HG03342 (cell line): ENCODE data around the gene IQSEC3.
"Not testable (repeated sequence)": the region's sequence is repeated elsewhere in the genome, so short reads cannot be mapped to it uniquely, and the experiment has no call there.

Source experiments
- ATAC-seq: cut with Tn5 transposase; IDR thresholded peaks from one replicate; pipeline ENCODE4 v1.9.1; 2021; ENCODE audit warnings: mild to moderate bottlenecking, moderate library complexity; ENCODE audit not compliant: unreplicated experiment

Gene IQSEC3

DNA sequence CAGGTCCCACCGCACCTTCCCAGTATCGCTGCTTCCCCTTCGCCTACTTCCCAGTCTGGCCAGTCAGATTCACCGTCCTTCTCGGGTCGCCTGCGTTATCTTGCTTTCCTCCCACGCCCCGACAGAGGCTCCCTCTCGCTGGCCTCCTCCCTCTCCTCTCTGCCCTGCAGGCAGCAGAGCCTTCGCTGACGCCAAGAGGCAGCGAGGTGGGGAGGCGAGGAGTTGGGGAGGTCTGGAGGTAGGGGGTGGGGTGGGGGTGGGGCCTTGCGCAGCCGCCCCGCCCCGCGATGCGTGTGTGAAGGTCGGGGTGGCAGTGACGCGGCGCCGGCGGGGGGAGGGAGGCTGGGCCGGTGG is at the start of gene IQSEC3:
IQSEC3 (plus strand) TSS at position 340 of the 354 bp plus-strand sequence. CDS start 116 bp downstream, outside the sequence.
- not testable (repeated sequence) for ATAC-seq

DNA sequence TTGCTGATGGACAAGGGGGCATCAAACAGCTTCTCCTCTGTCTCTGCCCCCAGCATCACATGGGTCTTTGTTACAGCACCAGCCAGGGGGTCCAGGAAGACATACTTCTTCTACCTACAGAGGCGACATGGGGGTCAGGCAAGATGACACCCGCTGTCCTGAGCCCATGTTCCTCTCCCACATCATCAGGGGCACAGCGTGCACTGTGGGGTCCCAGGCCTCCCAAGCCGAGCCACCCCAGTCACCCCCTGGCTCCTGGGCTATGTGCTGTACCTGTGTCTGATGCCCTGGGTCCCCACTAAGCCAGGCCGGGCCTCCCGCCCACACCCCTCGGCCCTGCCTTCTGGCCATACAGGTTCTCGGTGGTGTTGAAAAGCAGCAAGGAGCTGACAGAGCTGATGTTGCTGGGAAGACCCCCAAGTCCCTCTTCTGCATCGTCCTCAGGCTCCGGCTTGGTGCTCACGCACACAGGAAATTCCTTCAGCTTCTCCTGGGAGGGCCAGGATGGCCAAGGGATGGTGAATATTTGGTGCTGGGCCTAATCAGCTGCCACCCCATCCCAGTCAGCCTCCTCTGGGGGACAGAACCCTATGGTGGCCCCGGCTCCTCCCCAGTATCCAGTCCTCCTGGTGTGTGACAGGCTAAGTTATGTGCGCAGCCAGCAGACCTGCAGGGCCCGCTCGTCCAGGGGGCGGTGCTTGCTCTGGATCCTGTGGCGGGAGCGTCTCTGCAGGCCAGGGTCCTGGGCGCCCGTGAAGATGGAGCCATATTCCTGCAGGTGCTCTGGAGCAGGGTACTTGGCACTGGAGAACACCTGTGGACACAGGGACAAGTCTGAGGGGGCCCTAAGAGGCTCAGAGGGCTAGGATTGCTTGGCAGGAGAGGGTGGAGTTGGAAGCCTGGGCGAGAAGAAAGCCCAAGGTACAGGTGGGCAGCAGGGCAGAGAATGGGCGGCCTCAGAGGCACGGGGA is 48.9 kb upstream of the IQSEC3 start:
- ATAC-seq: not testable (repeated sequence)

DNA sequence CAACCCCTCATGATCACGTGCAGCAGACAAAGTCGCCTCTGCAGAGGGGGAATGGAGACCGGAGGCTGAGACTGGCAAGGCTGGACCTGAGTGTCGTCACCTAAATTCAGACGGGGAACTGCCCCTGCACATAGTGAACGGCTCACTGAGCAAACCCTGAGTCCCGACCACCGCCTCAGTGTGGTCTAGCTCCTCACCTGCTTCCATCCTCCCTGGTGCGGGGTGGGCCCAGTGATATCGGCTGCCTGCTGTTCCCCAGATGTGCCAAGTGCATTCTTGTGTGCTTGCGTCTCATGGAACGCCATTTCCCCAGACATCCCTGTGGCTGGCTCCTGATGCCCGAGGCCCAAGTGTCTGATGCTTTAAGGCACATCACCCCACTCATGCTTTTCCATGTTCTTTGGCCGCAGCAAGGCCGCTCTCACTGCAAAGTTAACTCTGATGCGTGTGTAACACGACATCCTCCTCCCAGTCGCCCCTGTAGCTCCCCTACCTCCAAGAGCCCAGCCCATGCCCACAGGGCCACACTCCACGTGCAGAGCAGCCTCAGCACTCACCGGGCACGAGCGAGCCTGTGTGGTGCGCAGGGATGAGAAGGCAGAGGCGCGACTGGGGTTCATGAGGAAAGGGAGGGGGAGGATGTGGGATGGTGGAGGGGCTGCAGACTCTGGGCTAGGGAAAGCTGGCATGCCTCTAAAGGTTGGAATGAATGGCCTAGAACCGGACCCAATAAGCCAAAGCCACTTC is 47.6 kb upstream of the IQSEC3 start:
- ATAC-seq: not testable (repeated sequence)

- ATAC-seq: not testable (repeated sequence)
Measured at GRCh38 chr12:19906-20305, 46.7 kb upstream of the IQSEC3 start.

GRCh38 chr12:20757-21156 is 45.8 kb upstream of the IQSEC3 start:
- ATAC-seq: peak; percentile 20

GRCh38 chr12:21301-22189 is 45.0 kb upstream of the IQSEC3 start:
- ATAC-seq: peak; percentile 77

DNA sequence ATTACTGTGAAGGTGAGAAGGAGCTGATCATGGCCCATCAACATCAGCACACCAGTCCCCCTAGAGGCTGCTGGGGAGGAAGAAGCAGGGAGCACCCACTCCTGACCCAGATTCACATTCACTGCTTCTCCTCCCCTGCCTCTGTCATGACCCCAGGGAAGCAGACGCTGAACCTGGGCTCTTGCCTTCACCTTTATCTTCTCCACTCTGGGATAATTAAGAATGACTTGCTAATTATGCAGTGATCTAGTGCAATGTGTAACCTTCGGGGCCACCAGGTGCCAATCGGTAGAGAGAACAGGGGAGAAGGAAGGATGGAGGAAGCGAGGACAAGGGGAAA is 44.4 kb upstream of the IQSEC3 start:
- peak; percentile 16 for ATAC-seq

- ATAC-seq: no peak
Measured at GRCh38 chr12:22530-23201, 43.9 kb upstream of the IQSEC3 start.

- ATAC-seq: not testable (repeated sequence)
Measured at GRCh38 chr12:27904-28303, 38.7 kb upstream of the IQSEC3 start.

DNA sequence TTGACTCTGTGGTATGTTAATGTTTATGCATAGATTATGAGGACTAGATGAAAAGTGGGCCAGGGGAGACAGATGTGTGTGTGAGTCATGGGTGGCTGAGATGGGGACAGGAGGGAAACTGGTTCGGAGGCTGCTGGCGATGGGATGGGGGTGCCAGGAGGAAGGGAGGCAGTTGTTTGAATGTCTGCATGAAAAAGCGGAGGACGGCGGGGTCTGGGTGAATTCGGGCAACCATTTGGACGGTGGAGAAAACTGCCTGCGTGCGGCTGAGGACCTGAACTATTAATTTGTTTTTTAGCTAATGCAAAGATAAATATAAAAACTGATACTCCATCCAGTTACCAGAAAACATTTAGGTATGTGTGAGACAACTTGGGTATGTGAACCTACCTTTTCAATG is 27.8 kb upstream of the IQSEC3 start:
- not testable (repeated sequence) for ATAC-seq

DNA sequence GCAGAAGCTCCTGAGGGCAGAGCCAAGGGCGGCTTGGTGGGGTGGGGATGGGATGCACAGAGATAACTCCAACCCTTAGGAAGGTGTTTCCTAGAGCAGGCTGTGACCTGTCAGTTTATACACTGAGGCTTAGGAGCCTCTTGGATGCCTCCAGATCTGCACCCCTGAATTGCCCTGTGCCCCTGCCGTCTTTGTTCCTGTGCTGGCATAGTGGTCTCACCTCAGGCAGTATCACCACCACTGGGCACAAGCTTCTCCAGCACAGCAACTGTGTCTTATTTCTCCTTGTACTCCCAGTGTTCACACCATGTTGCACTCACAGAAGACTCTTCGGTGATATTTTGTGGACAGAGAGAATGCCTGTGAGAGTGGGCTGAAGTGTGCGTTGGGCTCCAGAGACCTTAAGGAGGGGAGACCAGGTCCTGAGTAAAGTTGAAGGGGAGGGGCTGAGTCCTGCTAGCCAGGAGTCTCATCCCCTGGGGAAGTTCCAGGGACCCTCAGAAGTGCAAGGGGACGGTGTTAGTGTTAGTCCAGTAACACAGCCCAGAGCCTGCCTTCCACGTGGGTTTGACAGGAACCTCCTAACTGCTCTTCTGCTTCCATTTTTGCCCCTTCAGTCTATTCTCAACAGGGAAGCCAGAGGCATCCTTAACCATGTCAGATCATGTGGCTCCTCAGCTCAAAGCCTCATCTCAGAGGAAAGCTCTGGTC is 26.9 kb upstream of the IQSEC3 start:
- not testable (repeated sequence) for ATAC-seq

DNA sequence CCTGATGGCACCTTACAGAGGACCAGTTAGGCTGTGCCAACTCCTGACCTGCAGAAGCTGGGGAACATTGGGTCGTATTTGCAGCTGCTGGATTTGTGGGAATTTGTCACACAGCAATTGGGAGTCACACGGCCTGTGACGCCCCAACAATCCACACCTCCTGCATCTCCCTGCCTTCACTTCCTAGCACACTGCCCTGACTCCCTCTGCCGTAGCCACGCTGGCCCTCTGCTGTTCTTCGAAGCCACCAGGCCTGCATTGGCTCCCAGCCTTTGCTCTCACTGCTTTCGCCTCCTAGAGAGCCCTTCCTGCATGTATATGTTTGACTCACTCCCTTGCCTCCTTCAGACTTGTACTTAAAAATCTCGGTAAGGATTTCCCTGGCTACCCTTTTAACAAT is 22.2 kb upstream of the IQSEC3 start:
- ATAC-seq: not testable (repeated sequence)

GRCh38 chr12:45235-45990 is 21.2 kb upstream of the IQSEC3 start:
- not testable (repeated sequence) for ATAC-seq

DNA sequence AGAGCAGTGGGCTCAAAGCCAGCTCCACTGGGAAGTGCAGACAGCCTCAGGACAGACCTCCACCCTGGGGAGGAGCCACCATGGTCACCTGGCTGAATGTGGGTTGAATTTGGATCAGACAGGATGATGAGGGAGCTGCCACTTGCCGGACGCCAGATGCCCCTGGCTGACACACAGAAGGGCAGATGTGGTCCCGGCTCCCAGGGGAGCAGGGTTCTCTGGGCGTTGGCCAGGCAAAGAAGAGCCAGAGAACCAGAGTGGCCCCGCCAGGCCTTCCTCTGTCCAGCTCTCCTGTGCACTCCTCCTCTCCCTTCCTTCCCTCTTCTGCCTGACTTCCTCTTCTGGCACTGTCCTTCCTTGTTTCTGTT is 20.6 kb upstream of the IQSEC3 start:
- not testable (repeated sequence) for ATAC-seq

DNA sequence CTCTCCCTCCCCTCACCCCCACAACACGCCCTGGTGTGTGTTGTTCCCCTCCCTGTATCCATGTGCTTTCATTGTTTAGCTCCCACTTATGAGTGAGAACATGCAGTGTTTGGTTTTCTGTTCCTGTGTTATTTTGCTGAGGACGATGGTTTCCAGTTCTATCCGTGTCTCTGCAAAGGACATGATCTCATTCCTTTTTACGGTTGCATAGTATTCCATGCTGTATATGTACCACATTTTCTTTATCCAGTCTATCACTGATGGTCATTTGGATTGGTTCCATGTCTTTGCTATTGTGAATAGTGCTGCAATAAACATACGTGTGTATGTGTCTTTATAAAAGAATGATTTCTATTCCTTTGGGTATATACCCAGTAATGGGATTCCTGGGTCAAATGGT is 20.0 kb upstream of the IQSEC3 start:
- ATAC-seq: not testable (repeated sequence)

GRCh38 chr12:47699-48226 is 18.8 kb upstream of the IQSEC3 start:
- not testable (repeated sequence) for ATAC-seq

DNA sequence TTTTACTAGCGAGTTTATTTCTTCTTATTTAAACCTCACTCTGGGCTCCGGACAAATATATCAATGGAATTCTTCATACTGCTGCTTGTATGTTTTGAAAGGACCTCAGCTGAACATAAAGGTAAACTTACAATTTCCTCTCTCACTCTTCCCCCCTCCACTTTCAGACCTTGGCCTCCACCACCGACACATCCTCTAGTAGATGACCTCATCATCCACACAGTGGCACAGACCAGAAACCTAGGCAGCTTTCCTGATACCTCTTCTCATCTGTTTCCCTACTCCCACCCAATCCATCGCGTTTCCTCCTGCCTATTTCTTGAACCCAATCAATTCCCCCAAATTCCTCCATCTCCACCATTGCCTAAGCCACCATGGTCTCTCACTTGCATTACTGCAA is 17.4 kb upstream of the IQSEC3 start:
- not testable (repeated sequence) for ATAC-seq

DNA sequence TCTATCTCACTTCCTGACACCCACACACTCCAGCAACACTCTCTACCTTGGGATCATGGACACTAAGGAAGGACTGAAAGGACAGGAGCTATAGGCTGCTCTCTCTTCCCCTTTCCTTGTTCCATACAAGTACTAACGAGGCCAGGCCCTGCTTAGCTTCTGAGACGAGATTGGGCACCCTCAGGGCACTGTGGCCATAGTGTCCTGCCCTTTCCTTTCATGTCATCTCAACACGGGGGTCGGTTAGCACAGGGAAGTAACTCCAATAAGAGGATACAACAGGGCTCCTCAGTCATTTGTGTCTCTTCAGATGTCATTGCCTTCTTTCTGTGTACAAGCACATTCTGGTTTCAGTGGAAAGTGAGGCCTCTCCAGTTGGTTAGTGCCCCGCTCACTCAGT is 15.5 kb upstream of the IQSEC3 start:
- not testable (repeated sequence) for ATAC-seq

DNA sequence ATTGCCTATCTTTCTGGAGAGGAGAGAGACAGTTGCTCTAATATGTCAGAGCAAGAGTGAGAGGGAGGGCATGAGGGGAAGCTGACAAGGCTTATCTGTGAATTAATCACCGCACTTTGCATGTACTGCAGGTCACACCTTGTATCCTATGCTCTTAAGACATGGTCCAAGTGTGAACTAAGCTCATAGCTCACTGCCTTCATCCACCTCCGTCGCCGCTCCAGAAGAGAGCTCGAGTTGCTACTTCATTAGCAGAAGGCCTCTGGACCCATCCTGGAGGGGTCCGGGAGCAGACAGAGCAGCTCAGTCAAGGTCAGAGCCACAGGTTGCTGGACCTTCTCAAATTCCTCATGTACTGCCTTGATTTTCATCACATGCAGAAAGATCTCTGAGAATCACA is 14.6 kb upstream of the IQSEC3 start:
- not testable (repeated sequence) for ATAC-seq
